HEK293 (cell line): ENCODE measurements around the gene TMEM143.

Experiments used
- CTCF ChIP-seq: fragments of 450-650 bp; formaldehyde crosslinking; IDR thresholded peaks from 2 replicates; pipeline ENCODE4 v1.5.1; 2016; ENCODE audit warnings: missing biosample characterization, missing genetic modification characterization
- KLF1 ChIP-seq: fragments of 450-650 bp; formaldehyde crosslinking; IDR thresholded peaks from 2 replicates; pipeline ENCODE4 v1.5.1; 2016; ENCODE audit warnings: missing biosample characterization, missing genetic modification characterization
- ZNF138 ChIP-seq: fragments of 450-650 bp; formaldehyde crosslinking; IDR thresholded peaks from 2 replicates; pipeline ENCODE4 v1.5.1; 2016; ENCODE audit warnings: missing biosample characterization, missing genetic modification characterization, borderline replicate concordance
- ZNF416 ChIP-seq: fragments of 450-650 bp; formaldehyde crosslinking; IDR thresholded peaks from 2 replicates; pipeline ENCODE4 v1.5.1; 2016; ENCODE audit warnings: missing biosample characterization, missing genetic modification characterization
- ZNF623 ChIP-seq: fragments of 450-650 bp; formaldehyde crosslinking; IDR thresholded peaks from 2 replicates; pipeline ENCODE4 v1.5.1; 2016; ENCODE audit warnings: missing biosample characterization, missing genetic modification characterization

- TF ChIP-seq ZNF416 (tag by site-specific recombination): no peak
- TF ChIP-seq CTCF (tag by site-specific recombination): no peak
- TF ChIP-seq KLF1 (tag by site-specific recombination): no peak
- no peak for TF ChIP-seq ZNF623 (tag by site-specific recombination)
- no peak for TF ChIP-seq ZNF138
Observed at GRCh38 chr19:48338253-48338755, 25.4 kb downstream of the TMEM143 start.
